Femur (tissue), 1 donor: ENCODE results near the gene FGF3.

Experiments
- DNase-seq: peaks from one replicate; pipeline ENCODE4 v3.0.0-alpha.2; 2017

FGF3 gene

GRCh38 chr11:69843529-69843921, 24.3 kb upstream of the FGF3 start:
- no peak for DNase-seq

DNA sequence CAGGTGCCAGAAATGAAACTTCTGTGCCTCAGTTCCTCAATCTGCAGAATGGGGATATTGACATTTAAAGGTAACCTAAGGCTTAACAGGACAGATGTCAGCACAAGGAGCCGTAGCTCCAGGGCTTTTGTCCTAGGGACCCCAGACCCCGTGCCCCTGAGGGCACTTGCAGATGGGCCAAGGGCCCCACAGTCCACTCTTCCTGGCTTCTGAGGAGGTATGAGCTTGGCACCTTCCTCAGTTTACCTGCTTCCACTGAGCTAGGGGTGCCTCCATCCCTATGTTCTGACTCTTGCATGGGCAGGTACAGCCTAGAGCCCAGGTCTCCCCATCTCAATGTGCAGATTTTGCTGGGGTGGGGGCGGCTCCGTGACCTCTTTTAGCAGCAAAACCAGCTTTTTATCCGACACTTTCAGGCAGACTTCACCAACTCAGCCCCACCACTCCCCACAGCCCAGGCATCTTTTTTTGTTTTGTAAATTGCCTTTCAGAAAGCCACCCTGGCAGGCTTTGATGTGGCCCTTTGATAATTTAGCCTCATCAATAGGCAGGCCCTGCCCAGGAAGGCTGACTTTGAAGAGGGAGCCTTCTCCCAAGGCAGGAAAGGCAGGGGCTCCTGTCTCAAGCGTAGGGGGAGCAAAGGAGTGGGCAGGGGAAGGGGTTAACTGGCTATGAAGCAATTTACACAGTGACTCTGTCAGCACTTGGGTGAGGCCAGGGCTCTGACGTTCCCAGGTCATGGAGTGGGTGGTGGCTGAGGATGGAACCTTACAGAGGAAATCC, 23.7 kb upstream of the FGF3 start:
- no peak for DNase-seq

DNA sequence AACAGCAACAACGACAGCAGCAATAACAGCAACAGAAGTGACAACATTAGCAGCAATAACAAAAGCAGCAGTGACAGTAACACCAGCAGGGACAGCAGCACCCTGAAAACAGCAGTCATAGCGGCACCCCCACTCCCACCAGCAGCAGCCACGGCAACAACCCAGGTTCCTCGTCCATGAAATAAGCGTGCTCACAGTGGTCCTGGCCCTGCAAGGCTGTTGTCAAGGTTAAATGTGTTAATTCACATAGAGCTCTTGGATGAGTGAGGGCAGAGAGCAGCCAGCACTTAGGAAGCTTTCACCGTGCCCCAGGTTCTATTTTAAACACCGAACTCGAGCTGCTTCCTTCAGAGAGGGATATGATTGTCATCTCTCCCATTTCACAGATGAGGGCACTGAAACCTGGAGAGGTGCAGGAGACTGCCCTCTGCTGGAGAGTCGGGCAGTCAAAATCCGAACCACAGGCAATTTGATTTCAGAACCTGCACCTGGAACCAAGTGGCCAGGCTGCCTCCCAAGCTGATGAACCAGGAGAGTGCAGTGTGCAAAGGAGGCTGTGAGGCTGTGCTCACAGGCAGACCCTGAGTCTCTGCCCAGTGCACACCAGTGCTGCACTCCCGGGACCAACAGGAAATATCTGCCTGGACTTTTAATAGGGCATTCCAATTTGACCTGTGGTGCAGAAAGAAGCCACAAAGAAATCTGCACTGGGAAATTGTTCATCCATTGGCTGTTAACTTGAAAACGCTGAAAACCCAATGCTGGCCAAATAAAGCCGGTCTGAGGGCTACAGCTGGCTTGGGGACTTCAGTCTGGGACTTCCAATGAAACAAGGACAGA, 22.9 kb upstream of the FGF3 start:
- no peak for DNase-seq

- no peak for DNase-seq
These were observed 22.1 kb upstream of the FGF3 start for GRCh38 chr11:69841170-69841858.

DNA sequence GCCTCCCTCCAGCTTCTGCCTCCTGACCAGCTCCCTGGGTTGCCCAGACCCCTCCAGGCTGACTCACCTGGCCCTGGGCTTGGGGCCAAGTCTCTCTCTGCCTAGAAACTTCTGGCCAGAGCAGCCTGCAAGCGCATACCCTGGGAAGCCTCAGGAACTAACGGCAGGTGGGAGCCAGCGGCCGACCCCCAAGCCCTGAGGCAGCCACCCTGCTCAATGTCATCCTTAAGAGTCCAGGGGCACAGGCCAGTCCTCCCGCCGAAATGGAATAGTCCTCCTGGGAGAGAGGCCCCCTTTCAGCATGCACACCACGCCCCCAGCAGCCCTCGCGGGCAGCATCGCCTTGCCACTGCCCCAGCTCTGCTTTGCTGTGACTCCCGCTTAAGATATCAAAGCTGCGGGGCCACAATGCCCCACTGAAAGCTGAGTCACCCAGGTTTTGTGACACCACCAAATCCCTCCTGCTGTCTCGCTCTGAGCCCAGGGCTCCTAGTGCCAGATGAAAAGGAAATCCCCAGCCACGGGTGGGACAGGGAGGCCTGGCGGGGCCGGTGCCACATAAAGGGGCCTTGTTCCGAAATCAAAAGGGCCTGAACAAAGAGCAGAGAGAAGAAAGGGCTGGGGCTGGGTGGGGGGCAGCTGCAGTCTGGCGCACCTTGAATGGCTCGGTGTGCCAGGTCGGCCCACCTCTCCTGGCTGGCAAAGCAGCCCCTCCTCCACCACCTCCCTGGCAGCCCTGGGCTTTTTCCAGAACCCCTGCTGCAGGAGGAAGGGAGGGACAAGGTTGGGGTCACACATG, 21.4 kb upstream of the FGF3 start:
- no peak for DNase-seq

DNA sequence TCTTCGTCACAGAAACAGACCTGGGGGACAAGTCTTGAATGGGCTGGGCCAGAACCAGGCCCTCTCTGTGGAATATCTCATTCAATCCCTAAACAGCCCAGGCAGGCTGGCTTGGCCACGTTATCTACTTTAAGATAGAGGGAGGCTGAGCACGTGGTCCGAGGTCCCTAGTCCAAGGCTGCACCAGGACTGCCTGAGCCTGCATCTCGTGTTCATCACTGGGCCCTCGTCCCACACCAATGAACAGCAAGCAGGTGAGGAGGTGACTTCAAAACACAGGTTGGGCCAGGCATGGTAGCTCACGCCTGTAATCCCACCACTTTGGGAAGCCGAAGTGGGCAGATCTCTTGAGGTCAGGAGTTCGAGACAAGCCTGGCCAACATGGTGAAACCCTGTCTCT, 20.3 kb upstream of the FGF3 start:
- no peak for DNase-seq

- DNase-seq: no peak
These were observed 18.6 kb upstream of the FGF3 start for GRCh38 chr11:69837791-69838190.

GRCh38 chr11:69836401-69836800, 17.2 kb upstream of the FGF3 start:
- no peak for DNase-seq

DNA sequence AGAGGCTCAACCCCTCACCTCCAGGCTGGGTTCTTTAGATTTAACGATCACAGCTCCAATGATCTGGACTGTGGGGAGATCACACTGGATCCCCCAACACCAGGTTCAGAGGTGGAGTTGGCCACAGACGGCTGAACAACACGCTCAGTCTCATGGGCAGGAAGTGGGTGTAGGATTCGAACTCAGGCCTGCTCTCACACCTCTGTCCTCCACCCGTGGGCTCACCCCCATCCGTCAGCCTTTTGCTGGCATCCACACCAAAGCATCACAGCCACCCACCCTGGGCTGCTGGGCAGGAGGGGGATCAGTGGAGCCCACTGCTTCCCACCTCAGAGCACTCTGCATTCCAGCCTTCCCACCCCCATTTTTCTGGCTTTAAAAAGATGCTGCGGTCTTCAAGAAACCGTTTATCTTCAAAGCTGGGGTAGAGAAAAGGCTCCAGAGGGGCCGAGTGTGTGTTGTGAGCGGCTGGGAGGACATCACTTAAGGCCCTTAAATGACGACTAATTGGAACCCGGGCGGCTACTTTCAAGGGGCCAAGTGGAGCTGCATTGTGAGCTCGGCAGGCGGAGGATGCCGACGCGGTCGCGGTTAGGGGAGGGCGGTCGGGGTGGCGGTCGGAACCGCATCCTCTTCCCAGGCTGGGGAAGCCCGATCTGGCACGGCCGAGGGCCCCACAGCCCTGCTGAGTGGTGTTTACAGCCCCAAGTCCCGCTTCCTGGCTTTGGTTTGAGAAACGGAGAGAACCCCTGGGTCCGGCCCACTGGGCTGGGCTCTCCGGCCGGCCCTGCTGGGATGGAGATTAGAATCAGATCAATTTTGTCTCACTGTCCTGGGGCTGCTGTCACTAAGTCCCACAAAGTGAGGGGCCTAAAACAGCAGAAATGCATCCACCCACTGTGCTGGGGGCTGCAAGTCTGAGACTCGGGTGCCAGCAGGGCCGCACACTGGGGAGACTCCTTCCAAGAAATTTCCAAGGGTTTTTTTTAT, 15.9 kb upstream of the FGF3 start:
- no peak for DNase-seq

GRCh38 chr11:69834251-69834650, 15.0 kb upstream of the FGF3 start:
- no peak for DNase-seq

GRCh38 chr11:69832561-69833413, 13.6 kb upstream of the FGF3 start:
- DNase-seq: no peak

DNA sequence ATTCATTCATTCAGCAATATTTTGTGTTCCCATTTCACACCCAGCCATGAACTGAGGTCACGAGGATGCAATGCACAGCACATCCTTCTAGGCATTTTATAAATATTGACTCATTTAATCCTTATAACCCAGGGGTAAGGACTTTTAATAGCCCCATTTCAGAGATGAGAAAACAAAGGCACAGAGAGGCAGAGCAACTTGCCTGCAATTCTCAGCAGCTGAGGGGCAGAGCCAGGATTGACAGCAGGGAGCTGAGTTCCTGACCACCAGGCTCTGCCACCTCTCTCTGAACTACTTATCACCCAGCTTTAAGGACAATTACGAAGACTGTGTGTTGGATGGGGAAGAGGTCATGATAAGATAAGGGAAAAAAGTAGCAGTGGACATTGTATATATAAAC, 12.8 kb upstream of the FGF3 start:
- DNase-seq: no peak

DNA sequence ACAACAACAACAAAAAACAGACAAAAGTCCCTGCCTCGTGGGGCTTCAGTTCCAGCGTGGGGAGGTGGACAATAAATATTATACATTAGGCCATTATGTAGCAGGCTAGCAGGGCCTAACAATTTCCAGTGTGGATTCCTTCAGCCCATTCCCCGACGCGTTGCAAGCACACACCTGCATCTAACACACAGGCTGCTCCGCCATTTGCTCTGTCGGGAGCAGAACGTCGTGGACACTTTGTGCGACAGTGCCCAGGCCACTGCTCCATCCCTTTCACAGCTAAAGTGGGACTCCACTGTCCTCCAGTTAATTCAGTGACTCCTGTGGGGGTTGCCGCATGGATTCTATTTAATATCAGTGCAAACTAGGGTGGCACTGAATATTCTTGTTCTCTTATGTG, 10.9 kb upstream of the FGF3 start:
- DNase-seq: no peak

GRCh38 chr11:69828971-69829344, 9.7 kb upstream of the FGF3 start:
- no peak for DNase-seq

DNA sequence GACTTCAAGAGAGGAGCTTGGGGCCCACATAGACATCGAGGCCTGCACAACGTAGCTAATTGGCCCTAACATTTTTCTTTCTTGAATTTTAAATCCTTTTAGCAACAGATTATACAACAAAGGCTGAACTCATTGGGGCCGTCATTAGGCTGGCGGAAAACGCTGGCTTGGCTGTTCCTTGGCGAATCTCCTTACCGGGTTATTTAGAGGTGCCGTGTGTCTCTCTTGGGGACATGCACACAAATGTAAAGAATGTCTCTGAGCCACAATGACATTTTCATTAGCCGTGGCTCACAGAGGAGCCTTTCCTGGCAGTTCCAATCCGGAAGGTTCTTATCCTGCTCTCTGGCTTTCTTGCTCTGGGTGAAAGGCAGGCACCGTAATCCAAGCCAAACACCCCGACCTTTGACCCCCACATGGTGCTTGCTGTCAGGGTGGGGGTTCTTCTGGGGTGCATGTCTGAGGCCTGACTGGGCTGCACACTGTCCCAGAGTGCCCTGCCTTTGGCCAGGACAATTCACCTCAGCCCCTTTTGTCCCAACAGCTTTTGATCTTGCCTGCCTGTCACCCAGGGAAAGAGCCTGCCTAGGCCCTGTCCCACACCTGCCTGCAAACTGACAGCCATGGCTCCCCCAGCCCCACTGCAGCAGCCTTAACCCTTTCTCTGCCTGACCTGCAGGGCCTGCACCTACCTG, 9.2 kb upstream of the FGF3 start:
- DNase-seq: no peak

DNA sequence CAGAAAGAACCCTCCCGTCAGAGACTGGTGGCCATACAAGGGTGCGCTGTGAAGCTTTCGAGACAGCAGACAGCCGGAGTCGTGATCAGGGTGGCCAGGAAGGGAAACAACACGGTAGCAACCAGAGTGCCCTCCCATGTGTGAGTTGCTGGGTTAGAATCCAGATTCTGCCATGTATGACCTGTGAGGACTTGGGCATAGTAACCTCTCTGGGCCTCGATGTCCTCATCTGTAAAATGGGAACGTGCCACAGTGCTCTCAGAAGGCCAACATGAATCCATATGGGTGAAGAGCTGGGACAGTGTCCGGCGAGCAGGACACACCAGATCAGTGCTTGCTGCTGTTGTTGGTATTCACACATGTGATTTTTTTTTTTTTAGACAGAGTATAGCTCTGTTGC, 7.6 kb upstream of the FGF3 start:
- no peak for DNase-seq

DNA sequence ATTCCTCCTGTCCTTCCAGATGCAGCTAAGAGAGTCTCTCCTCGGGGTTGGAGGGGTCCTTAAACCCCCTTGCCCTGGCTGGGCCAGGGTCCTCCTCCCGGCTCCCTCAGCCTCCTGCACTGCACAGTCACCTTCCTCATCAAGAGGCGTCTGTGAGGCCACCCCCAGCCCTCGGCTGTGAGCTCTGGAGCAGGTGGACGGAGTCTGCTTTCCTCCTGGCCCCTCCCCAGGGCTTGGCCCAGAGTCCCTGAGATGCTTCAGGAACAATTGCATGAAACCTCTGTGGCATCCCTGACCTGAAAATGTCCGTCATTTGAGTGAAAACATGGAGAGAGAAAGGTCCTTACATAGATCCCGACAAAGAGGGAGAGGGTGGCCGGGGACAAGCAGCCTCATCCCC, 6.7 kb upstream of the FGF3 start:
- no peak for DNase-seq

DNA sequence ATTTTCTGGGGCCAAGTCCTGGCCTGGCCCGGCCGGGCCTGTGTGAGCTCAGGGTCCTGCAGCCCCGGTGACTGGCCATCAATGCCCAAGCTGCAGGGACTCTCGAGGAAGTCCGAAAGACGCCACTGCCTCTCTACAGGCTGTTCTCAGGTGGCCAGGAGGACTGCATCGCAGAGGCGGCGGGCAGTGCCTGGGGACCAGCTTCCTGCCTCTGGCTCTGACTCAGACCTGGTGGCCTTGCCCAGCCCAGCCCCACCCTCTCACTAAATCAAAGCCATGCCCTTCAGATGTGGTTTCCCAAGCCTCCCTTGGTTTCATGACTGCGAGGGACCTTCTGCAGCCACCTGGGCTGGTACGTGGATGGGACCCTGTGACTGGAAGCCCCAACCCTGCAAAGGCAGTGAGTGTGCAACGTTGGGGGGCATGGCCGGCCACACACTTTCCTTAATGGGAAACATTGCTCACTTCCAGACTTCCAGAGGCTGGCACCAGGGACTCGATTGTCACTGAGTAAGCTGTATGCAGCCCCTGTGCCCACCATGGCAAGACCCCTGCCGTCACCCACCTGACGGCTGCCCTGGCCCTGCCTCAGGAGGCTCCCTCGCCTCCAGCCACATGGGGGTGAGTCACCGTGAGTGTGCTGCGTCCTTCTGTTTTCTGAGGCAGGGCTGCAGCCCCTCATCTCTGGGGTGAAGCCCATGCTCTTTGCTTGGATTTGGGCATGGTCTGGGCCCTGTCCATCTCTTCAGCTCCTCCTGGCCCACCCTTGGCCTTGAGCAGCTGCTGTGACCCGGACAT, 6.0 kb upstream of the FGF3 start:
- DNase-seq: no peak

GRCh38 chr11:69823641-69824265, 4.5 kb upstream of the FGF3 start:
- DNase-seq: no peak
